Measurements from ENCODE around the gene SMIM15. TPM values are rescaled to one million over a fixed set of nuclear protein-coding genes. Genes with fewer than 3 reads are reported as not detected.
A peak's percentile ranks its signal among the peaks of the same experiment; 100 is the strongest.

SMIM15 gene
- total RNA-seq, 1 donor from 2014 or later: 64.1 TPM

GRCh38 chr5:61141801-61142200 lies 20.5 kb downstream of the SMIM15 start:
- H3K27ac Mint-ChIP-seq (ENCODE audit: unreplicated experiment): no peak overlapping the region
- peaks cover 3% of the 10 kb centered on the region for H3K36me3 Mint-ChIP-seq (ENCODE audit: low read depth)
- peaks cover 16% of the 10 kb centered on the region for H3K4me1 Mint-ChIP-seq
- TF ChIP-seq, protein P1, sequence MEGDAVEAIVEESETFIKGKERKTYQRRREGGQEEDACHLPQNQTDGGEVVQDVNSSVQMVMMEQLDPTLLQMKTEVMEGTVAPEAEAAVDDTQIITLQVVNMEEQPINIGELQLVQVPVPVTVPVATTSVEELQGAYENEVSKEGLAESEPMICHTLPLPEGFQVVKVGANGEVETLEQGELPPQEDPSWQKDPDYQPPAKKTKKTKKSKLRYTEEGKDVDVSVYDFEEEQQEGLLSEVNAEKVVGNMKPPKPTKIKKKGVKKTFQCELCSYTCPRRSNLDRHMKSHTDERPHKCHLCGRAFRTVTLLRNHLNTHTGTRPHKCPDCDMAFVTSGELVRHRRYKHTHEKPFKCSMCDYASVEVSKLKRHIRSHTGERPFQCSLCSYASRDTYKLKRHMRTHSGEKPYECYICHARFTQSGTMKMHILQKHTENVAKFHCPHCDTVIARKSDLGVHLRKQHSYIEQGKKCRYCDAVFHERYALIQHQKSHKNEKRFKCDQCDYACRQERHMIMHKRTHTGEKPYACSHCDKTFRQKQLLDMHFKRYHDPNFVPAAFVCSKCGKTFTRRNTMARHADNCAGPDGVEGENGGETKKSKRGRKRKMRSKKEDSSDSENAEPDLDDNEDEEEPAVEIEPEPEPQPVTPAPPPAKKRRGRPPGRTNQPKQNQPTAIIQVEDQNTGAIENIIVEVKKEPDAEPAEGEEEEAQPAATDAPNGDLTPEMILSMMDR (conservative IDR thresholded peaks at IDR 0.05): no peak
- H3K4me3 Mint-ChIP-seq: no peak overlapping the region
- H3K9me3 Mint-ChIP-seq: no peaks in the 10 kb centered on the region
- no peaks in the 10 kb centered on the region for H3K27me3 Mint-ChIP-seq (ENCODE audit: low read depth)
- DNase-seq (ENCODE audit: low read depth, low spot score): no peak

- H3K27ac Mint-ChIP-seq (ENCODE audit: unreplicated experiment): no peak overlapping the region
- no peak for DNase-seq (ENCODE audit: low read depth, low spot score)
- no peaks in the 10 kb centered on the region for H3K36me3 Mint-ChIP-seq (ENCODE audit: low read depth)
- no peaks in the 10 kb centered on the region for H3K9me3 Mint-ChIP-seq
- peaks cover 11% of the 10 kb centered on the region for H3K4me1 Mint-ChIP-seq
- TF ChIP-seq, protein P1 (conservative IDR thresholded peaks at IDR 0.05): no peak
- no peaks in the 10 kb centered on the region for H3K27me3 Mint-ChIP-seq (ENCODE audit: low read depth)
- no peak overlapping the region for H3K4me3 Mint-ChIP-seq
Measured at GRCh38 chr5:61139931-61140330, 22.3 kb downstream of the SMIM15 start.

- H3K27me3 Mint-ChIP-seq (ENCODE audit: low read depth): no peaks in the 10 kb centered on the region
- H3K4me1 Mint-ChIP-seq: peaks cover 11% of the 10 kb centered on the region
- TF ChIP-seq, protein P1 (conservative IDR thresholded peaks at IDR 0.05): peak; percentile 36
- no peaks in the 10 kb centered on the region for H3K36me3 Mint-ChIP-seq (ENCODE audit: low read depth)
- no peak overlapping the region for H3K4me3 Mint-ChIP-seq
- H3K27ac Mint-ChIP-seq (ENCODE audit: unreplicated experiment): no peak overlapping the region
- no peak for DNase-seq (ENCODE audit: low read depth, low spot score)
- H3K9me3 Mint-ChIP-seq: no peaks in the 10 kb centered on the region
Measured at GRCh38 chr5:61139094-61139873, 23.0 kb downstream of the SMIM15 start.

- no peak overlapping the region for H3K4me3 Mint-ChIP-seq
- TF ChIP-seq, protein P1 (conservative IDR thresholded peaks at IDR 0.05): no peak
- H3K36me3 Mint-ChIP-seq (ENCODE audit: low read depth): no peaks in the 10 kb centered on the region
- no peak for DNase-seq (ENCODE audit: low read depth, low spot score)
- H3K4me1 Mint-ChIP-seq: peaks cover 12% of the 10 kb centered on the region
- H3K9me3 Mint-ChIP-seq: peaks cover 2% of the 10 kb centered on the region
- no peaks in the 10 kb centered on the region for H3K27me3 Mint-ChIP-seq (ENCODE audit: low read depth)
- no peak overlapping the region for H3K27ac Mint-ChIP-seq (ENCODE audit: unreplicated experiment)
Measured at GRCh38 chr5:61137835-61138234, 24.4 kb downstream of the SMIM15 start.

- H3K27me3 Mint-ChIP-seq (ENCODE audit: low read depth): no peaks in the 10 kb centered on the region
- no peaks in the 10 kb centered on the region for H3K36me3 Mint-ChIP-seq (ENCODE audit: low read depth)
- H3K4me1 Mint-ChIP-seq: peaks cover 9% of the 10 kb centered on the region
- no peak overlapping the region for H3K4me3 Mint-ChIP-seq
- H3K9me3 Mint-ChIP-seq: peaks cover 5% of the 10 kb centered on the region
- peak overlapping the region; percentile 3 for H3K27ac Mint-ChIP-seq (ENCODE audit: unreplicated experiment)
- TF ChIP-seq, protein P1 (conservative IDR thresholded peaks at IDR 0.05): no peak
- no peak for DNase-seq (ENCODE audit: low read depth, low spot score)
Measured at GRCh38 chr5:61132559-61132958, 29.7 kb downstream of the SMIM15 start.

Data from neural crest cell (in vitro differentiated cells).